HL-60 (cell line): Measurements from ENCODE around the gene GRM4.

ENCODE experiments used
- DNase-seq, 2 experiments: peaks; one replicate each; pipeline ENCODE4 v3.0.0-alpha.2; 2010 to 2020; ENCODE audit warnings: low read depth in 1 of 2, low spot score in 1 of 2
- H3K27ac ChIP-seq: fragments of 250-450 bp; sonication (Bioruptor Pico); replicated peaks from 2 replicates; pipeline ENCODE4 v1.5.1; 2020; ENCODE audit warnings: mild to moderate bottlenecking, moderate library complexity
- H3K27me3 ChIP-seq: fragments of 250-450 bp; sonication (Bioruptor Pico); 2 replicates; pipeline ENCODE4 v1.5.1; 2021; ENCODE audit warnings: mild to moderate bottlenecking, moderate library complexity; ENCODE audit not compliant: insufficient read depth, poor library complexity, severe bottlenecking
- H3K4me3 ChIP-seq: replicated peaks from 2 replicates; pipeline ENCODE4 v1.5.1; 2011; ENCODE audit warnings: mild to moderate bottlenecking, control low read depth, low read length; ENCODE audit not compliant: insufficient read depth
- GABPA ChIP-seq: IDR thresholded peaks from 2 replicates; pipeline ENCODE4 v1.6.1; 2012; ENCODE audit warnings: low read depth
- POLR2AphosphoS5 ChIP-seq: IDR thresholded peaks from 2 replicates; pipeline ENCODE4 v1.6.1; 2012; ENCODE audit warnings: low read depth
- SPI1 ChIP-seq: IDR thresholded peaks from 2 replicates; pipeline ENCODE4 v1.6.1; 2012; ENCODE audit warnings: low read depth, mild to moderate bottlenecking, borderline replicate concordance
- TF ChIP-seq, protein P1 (sequence below): IDR thresholded peaks from one replicate; pipeline ENCODE4 v1.5.1; 2011; ENCODE audit warnings: low read length, control low read depth, inconsistent platforms; ENCODE audit not compliant: insufficient read depth
- TF ChIP-seq, protein P2 (sequence below): IDR thresholded peaks from 2 replicates; pipeline ENCODE4 v1.6.1; 2012; ENCODE audit warnings: low read depth; ENCODE audit not compliant: insufficient replicate concordance

GRM4 gene

DNA sequence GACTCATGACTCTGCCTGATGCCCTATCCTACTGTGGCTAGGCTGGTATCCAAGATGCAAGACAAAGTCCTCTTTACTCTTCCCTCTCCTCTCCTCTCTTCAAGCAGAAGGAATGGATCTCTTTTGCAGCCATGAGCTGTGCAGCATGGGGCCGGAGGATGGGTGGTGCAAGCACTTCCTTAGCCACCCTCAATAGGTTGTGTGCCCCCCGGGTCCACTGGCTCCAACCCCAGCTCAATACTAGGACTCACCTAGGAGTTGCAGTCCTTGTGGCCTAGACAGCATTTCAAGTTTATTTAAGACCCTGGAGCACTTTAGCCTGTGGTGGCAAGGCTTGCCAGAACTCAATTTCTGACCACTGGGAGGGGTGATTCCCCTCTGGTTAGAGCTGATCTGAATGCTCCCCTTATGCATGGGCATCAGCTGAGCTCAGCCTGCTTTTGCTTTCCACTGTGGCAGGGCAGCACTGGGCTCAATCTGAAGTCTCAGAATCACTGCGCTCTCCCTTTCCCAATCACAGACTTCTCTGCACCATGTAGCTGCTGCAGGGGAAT, 29.0 kb upstream of the GRM4 start:
- Histone ChIP-seq H3K4me3 (no peak overlapping the region), H3K27me3 (no peaks in the 10 kb centered on the region), H3K27ac (no peak overlapping the region)
- TF ChIP-seq POLR2AphosphoS5, result no peak
- TF ChIP-seq, protein P1, sequence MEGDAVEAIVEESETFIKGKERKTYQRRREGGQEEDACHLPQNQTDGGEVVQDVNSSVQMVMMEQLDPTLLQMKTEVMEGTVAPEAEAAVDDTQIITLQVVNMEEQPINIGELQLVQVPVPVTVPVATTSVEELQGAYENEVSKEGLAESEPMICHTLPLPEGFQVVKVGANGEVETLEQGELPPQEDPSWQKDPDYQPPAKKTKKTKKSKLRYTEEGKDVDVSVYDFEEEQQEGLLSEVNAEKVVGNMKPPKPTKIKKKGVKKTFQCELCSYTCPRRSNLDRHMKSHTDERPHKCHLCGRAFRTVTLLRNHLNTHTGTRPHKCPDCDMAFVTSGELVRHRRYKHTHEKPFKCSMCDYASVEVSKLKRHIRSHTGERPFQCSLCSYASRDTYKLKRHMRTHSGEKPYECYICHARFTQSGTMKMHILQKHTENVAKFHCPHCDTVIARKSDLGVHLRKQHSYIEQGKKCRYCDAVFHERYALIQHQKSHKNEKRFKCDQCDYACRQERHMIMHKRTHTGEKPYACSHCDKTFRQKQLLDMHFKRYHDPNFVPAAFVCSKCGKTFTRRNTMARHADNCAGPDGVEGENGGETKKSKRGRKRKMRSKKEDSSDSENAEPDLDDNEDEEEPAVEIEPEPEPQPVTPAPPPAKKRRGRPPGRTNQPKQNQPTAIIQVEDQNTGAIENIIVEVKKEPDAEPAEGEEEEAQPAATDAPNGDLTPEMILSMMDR, result no peak
- TF ChIP-seq, protein P2, sequence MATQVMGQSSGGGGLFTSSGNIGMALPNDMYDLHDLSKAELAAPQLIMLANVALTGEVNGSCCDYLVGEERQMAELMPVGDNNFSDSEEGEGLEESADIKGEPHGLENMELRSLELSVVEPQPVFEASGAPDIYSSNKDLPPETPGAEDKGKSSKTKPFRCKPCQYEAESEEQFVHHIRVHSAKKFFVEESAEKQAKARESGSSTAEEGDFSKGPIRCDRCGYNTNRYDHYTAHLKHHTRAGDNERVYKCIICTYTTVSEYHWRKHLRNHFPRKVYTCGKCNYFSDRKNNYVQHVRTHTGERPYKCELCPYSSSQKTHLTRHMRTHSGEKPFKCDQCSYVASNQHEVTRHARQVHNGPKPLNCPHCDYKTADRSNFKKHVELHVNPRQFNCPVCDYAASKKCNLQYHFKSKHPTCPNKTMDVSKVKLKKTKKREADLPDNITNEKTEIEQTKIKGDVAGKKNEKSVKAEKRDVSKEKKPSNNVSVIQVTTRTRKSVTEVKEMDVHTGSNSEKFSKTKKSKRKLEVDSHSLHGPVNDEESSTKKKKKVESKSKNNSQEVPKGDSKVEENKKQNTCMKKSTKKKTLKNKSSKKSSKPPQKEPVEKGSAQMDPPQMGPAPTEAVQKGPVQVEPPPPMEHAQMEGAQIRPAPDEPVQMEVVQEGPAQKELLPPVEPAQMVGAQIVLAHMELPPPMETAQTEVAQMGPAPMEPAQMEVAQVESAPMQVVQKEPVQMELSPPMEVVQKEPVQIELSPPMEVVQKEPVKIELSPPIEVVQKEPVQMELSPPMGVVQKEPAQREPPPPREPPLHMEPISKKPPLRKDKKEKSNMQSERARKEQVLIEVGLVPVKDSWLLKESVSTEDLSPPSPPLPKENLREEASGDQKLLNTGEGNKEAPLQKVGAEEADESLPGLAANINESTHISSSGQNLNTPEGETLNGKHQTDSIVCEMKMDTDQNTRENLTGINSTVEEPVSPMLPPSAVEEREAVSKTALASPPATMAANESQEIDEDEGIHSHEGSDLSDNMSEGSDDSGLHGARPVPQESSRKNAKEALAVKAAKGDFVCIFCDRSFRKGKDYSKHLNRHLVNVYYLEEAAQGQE, result no peak
- no peak for TF ChIP-seq GABPA
- TF ChIP-seq SPI1, result no peak
- no peak for DNase-seq

DNA sequence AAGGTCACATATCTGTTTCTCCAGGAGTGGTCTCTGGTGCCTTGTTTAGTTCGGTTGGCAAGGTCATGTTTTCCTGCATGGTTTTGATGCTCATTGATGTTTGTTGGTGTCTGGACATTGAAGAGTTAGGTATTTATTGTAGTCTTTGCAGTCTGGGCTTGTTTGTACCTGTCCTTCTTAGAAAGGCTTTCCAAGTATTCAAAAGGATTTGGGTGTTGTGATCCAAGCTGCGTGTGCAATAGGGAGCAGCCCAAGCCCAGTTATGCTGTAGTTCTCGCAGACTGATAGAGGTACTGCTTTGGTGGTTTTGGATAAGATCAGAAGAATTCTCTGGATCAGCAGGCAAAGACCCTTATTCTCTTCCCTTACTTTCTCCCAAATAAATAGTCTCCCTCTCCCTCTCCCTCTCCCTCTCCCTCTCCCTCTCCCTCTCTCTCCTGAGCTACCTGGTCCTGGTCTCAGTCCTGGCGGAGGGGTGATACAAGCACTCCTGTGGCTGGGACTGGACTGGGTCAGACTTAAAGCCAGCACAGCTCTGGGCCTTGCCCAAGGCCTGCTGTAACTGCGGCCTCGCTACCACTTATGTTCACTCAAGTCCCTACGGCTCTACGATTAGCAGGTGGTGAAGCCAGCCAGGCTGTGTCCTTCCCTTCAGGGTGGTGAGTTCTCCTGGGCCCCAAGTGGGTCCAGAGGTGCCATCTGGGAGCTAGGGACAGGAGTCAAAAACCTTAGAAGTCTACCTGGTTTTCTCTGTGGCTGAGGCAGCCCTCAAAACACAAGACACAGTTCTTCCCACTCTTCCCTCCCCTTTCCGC, 27.3 kb upstream of the GRM4 start:
- no peaks in the 10 kb centered on the region for H3K27me3 ChIP-seq
- no peak overlapping the region for H3K4me3 ChIP-seq
- DNase-seq, result no peak
- H3K27ac ChIP-seq, result no peak overlapping the region
- TF ChIP-seq, protein P1, result no peak
- TF ChIP-seq, protein P2, result no peak
- TF ChIP-seq SPI1 (no peak), GABPA (no peak), POLR2AphosphoS5 (no peak)

DNA sequence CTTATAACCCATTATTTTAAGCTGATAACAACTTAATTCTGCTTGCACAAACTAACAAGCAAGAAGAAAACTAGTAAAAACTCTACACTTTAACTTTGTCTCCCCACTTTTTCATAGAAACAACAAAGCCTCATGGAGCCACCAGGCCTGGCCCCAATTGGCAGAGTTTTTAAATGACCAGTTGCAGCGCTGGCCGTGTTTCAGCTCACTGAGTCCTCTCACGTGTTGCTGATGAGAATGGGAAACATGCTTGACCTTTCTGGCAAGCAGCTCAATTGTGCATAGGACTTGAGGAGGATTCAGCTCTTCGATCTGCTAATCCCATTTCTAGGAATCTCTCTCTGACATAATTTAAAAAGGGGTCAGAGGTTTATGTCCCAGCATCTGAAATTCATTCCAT, 24.5 kb upstream of the GRM4 start:
- no peaks in the 10 kb centered on the region for H3K27me3 ChIP-seq
- H3K4me3 ChIP-seq, result no peak overlapping the region
- TF ChIP-seq, protein P2, result no peak
- TF ChIP-seq GABPA (no peak), SPI1 (no peak), POLR2AphosphoS5 (no peak)
- TF ChIP-seq, protein P1, result no peak
- H3K27ac ChIP-seq, result no peak overlapping the region
- DNase-seq, result no peak
